Fibroblast of mammary gland (primary cell): ENCODE data around the gene ACTL8.

Experiments used
- DNase-seq: peaks from one replicate; pipeline ENCODE4 v3.0.0-alpha.2; 2010; ENCODE audit warnings: low read depth
- H3K4me3 ChIP-seq: 2 replicates; pipeline ENCODE4 v1.5.1; 2011; ENCODE audit warnings: low read depth, mild to moderate bottlenecking, low read length, moderate library complexity; ENCODE audit not compliant: control insufficient read depth
- CTCF ChIP-seq: conservative IDR thresholded peaks from 2 replicates; pipeline ENCODE4 v1.5.1; 2011; ENCODE audit warnings: low read depth, low read length, inconsistent platforms; ENCODE audit not compliant: control insufficient read depth, insufficient read depth

Gene ACTL8

GRCh38 chr1:17802164-17802563, 47.0 kb downstream of the ACTL8 start:
- peak; percentile 60 for DNase-seq
- no peak overlapping the region for H3K4me3 ChIP-seq
- no peak for TF ChIP-seq CTCF

DNA sequence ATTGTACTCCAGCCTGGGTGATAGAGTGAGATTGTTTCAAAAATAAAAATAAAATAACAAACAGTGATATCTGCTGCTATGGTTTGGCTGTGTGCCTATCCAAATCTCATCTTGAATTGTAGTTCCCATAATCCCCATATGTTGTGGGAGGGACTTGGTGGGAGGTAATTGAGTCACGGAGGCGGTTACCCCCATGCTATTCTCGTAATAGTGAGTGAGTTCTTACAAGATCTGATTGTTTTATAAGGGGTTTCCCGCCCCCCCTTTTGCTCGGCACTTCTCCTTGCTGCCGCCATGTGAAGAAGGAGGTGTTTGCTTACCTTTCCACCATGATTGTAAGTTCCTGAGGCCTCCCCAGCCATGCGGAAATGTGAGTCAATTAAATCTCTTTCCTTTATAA, 47.8 kb downstream of the ACTL8 start:
- TF ChIP-seq CTCF = no peak
- no peak overlapping the region for H3K4me3 ChIP-seq
- no peak for DNase-seq

- no peak for TF ChIP-seq CTCF
- no peak for DNase-seq
- H3K4me3 ChIP-seq = no peak overlapping the region
These were observed 50.9 kb downstream of the ACTL8 start for GRCh38 chr1:17805869-17806684.

GRCh38 chr1:17808816-17809215, 53.7 kb downstream of the ACTL8 start:
- no peak overlapping the region for H3K4me3 ChIP-seq
- DNase-seq = no peak
- no peak for TF ChIP-seq CTCF

DNA sequence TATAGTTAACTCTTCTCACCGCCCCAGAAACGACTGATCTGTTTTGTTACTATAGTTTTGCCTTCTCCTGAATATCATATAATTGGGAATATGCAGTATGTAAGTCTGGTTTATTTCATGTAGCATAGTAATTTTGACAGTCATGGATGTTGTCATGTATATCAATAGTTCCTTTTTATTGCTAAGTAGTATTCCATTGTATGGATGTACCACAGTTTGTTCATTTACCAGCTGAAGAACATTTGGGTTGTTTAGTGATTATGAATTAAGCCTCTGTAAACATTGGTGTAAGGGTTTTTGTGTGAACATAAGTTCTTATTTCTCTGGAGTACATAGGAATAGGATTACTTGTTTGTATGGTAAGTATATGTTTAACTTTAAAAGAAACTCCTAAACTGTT, 55.5 kb downstream of the ACTL8 start:
- TF ChIP-seq CTCF = no peak
- no peak for DNase-seq
- H3K4me3 ChIP-seq = no peak overlapping the region

DNA sequence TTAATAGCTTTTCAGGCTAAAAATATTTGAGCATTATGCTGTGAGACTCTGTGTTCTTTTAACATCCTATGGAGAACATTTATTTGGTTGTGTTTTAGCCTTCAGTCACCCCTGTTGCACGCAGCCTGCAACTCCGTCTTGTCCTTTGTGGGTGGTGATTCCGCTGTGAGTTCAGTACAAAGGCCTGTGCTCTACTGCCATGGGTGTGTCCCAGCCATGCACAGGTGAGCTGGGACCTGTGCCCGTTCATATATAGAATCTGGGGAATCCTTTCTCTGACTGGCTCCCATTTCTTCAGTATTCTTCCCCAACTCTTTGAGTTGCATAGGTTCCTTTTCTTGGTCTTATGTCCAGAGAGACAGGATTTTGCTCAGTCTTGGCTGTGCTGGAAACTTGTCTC, 61.4 kb downstream of the ACTL8 start:
- no peak for TF ChIP-seq CTCF
- DNase-seq = no peak
- H3K4me3 ChIP-seq = no peak overlapping the region
